ENCODE results near the gene INSC.

DNA sequence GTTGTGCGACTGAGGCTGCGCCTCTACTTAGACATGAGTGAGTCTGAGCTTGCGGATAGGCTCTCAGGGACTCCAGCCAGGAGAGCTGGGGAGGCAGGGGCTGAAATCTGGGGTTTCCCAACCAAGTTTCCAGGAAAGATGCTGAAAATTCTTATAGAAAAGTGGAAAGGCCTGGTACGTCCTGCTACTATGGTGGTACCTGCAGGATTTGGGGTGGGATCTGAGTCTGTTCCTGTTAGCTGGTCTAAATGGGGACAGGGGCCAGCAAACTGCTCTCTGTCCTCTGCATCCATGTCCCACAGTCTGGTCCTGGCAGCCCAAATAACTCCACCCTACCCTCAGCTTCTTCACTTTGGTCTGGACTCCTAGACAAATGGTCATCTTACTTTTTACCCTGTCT, 86.9 kb downstream of the INSC start:
- TF ChIP-seq POLR2A (IDR thresholded peaks at IDR 0.05) (no peak), POLR2AphosphoS5 (IDR thresholded peaks at IDR 0.05) (no peak)
- TF ChIP-seq, protein P1, sequence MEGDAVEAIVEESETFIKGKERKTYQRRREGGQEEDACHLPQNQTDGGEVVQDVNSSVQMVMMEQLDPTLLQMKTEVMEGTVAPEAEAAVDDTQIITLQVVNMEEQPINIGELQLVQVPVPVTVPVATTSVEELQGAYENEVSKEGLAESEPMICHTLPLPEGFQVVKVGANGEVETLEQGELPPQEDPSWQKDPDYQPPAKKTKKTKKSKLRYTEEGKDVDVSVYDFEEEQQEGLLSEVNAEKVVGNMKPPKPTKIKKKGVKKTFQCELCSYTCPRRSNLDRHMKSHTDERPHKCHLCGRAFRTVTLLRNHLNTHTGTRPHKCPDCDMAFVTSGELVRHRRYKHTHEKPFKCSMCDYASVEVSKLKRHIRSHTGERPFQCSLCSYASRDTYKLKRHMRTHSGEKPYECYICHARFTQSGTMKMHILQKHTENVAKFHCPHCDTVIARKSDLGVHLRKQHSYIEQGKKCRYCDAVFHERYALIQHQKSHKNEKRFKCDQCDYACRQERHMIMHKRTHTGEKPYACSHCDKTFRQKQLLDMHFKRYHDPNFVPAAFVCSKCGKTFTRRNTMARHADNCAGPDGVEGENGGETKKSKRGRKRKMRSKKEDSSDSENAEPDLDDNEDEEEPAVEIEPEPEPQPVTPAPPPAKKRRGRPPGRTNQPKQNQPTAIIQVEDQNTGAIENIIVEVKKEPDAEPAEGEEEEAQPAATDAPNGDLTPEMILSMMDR (IDR thresholded peaks at IDR 0.05): no peak

All from prostate gland (tissue), 2 donors.